Suppressor macrophage treated with lipopolysaccharide for 4 hours (primary cell): Measurements from ENCODE around the gene DBN1.

ENCODE experiments used
- DNase-seq: peaks from one replicate; pipeline ENCODE4 v3.0.0-alpha.2; 2020

The DBN1 gene

DNA sequence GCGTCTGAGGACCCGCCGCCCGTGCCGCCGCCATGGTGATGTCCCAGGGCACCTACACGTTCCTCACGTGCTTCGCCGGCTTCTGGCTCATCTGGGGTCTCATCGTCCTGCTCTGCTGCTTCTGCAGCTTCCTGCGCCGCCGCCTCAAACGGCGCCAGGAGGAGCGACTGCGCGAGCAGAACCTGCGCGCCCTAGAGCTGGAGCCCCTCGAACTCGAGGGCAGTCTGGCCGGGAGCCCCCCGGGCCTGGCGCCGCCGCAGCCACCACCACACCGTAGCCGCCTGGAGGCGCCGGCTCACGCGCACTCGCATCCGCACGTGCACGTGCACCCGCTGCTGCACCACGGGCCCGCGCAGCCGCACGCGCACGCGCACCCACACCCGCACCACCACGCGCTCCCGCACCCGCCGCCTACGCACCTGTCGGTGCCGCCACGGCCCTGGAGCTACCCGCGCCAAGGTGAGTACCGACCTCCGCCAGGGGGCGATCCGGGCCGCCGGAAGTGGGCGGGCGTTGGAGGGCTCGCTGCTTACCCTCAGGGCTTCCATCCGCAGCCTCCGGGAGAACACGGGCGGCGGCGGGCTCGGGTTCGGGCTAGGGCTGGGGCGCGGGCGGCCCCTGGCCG is 18.3 kb downstream of the DBN1 start:
- peak; percentile 42 for DNase-seq

DNA sequence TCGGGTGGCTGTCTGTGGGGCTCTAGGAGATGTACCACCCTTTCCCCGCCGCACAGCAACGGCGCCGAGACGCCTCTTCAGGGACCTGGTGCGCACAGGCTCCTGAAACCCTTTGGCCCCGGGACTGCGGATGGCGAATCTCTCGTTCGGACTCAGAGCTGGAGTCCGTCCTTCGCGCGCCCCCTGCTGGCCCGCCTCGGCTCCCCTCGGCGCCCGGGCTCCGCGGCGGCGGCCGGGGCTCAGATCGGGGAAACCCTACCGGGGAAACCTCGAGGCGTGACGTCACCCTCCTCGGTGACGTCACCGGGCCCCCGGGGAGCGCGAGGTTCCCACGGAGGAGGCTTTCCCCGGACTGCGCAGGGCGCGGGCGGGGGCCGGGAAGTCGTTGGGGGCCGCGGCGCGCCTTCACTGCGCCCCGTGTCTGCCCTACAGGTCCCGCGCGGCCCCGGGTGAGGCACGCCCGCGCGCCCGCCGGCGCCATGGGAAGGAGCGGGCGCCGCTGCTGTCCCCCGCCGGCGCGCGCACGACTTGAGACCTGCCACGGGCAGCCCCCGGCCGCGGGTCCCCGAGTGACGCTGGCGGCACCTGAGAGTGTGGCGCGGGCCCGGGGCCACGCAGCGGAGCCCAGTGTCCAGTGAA is 18.9 kb downstream of the DBN1 start:
- DNase-seq: peak; percentile 97

DNA sequence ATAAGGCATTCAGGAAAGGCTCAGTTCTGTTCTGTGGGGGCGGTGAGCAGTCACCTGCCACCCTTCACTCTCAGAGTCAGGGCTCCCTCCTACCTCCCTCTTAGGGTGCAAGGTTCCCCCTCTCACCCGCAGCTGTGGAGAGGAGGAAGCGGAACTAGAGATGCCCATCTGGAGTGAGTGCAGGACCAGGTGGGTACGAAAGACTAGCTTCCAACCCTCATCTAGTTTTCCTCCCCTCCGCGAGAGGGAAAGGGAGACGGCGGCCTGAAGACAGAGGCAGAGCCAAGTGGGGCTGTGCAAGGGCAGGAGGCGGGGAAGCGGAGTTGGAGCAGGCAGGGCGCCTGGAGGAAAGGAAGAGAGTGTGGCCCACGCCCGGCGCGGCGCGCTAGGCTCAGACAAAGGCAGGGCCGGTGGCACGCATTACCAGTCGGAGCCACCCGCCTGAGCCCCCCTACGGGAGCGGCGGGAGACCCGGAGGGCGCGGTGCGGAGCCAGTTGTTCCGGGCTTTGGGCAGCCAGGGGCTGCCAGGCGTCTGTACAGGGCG is 19.5 kb downstream of the DBN1 start:
- no peak for DNase-seq

DNA sequence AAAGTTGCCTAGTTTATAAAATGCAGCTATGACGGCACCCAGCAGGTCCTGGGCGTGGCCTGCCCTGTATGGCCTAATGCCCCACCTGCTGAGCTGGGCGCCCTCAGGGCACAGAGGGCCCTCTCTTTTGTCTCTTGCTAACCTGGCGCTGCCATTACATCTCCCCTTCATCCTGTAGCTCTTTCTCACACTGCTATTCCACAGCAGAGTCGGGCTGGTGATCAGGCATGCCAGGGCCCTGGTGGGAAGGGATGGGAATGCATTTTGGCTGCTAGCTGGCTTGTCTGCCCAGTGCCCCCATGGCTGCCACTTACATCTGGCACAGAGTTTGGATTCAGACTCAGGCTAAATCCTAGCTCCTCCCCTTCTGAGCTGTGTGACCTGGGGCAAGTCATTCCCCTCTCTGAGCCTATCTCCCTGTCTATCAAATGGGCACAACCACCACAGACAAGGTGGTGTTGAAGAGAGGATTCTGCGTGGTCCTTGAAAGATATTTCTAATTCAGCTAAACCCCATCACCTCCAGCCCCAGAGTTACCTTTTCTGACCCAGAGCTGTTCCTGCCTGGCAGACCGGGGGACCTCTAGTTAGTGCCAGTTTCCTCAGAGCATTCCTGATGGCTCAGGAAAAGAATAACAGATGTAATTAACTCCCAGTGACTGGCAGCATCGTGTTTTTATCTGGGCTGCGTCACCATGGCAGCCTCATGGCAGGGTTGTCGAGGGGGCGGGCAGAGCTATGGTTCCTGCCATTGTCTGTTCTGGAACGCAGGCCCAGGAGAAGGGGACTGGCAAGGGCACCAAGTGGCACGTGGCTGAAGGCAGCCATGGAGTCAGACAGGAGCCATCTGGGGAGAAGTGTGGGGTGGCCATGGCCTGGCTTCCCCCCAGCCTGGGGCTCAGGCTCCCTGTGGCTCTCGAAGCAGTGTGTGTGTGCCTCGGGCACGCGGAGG is 20.5 kb downstream of the DBN1 start:
- DNase-seq: no peak

DNA sequence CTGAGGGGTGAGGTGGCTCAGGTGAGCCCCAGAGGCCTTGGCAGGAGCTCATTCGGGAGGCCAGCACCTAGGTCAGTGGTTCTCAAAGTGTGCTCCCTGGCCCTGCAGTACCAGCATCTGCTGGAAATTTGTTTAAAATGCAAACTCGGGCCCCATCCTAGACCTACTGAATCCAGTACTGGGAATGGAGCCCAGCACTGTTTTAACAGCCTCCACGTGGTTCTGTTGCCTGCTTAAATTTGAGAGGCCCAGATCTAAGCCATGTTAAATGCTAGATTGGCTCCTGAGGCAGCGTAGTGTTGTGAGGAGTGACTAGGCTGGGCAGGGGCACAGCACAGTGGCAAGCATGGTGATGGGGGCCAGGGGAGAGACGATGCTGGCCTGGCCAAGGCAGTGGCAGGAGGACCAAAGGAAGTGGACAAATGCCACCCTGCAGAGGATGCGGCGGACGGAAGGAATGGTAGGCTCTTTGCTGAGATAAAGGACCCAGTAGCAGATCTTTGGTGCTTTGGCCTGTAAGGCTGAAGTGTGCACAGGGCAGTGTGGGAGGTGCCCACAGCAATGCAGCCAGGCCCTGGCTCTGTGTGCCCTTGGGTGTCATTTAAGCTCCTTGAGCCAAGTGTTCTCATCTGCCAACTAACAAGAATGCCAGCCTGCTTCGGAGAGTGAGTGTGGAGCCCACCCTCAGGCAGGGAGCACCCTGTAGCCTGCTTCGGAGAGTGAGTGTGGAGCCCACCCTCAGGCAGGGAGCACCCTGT is 22.6 kb downstream of the DBN1 start:
- no peak for DNase-seq

DNA sequence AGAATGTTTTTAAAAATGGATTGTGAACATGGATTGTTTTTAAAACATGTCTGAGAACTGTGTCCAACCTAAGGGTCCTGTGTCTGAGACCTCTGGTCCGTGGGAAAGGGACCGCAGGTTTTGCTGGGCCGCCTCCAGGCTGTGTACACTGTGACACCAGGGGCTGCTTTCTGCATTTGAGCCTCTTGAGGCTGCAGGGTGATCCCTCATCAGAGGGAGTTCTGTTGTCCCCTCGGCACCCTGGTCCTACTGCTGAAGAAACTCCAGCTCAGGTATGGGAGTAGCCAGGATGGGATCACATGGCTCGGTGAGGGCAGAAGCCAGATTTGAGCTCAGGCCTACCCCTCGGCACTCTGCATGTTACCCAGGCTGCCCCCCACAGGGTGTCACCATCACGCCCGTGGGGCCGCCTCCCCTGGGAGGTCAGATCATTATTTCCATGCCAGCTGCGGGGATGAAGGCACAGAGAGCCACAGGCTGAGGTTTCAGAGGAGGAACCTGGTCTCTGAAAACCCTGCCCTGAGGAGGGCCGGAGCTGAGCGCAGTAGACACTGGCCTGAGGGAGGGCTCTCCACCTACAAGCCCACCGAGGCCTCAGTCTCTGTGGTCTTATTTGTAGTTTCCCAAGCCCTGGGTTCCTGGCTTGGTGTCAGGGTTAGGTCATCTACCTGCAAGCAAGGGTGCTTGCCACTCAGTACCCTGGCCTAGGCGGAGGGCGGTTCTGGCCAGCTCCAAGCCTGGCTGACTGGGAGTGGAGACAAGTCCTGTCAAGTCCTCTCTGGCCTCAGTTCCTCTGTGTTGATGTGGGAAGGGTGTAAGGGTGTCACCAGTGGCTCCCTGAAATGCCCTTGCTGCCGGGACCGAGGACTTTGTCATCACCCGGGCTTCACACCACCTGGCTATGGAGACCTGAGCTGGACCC is 24.0 kb downstream of the DBN1 start:
- DNase-seq: no peak

DNA sequence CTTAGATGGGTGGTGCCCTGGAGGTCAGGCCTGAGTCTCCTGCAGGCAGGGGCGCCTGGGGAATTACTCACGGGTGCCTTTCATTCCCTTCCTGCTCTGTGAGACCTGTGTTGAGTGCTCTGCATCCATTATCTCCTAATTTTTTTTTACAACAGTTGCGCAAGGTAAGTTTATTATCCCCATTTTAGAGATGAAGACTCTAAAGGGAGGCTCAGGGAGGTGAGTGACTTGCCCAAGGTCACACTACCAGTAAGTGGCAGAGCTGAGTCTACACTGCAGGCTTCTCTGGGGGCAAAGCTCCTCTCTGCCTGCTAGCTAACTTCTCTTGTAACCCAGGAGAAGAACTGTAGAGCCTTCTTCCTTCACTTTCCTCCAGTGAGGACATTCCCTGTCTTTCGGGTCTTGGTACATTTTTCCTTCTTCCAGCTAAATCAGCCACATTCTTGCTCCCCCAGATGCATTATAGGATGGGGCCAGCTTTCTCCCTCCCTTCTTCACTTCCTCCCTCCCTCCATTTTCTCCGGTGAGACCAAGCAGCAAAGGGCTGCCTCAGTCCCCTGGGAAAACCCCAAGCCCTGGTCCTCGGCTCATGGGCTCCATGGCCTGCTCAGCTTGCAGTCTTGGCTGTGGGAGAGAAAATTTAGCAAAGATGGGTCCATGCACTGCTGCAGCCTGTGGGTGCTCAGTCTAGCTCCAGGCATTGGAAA is 25.0 kb downstream of the DBN1 start:
- no peak for DNase-seq

DNA sequence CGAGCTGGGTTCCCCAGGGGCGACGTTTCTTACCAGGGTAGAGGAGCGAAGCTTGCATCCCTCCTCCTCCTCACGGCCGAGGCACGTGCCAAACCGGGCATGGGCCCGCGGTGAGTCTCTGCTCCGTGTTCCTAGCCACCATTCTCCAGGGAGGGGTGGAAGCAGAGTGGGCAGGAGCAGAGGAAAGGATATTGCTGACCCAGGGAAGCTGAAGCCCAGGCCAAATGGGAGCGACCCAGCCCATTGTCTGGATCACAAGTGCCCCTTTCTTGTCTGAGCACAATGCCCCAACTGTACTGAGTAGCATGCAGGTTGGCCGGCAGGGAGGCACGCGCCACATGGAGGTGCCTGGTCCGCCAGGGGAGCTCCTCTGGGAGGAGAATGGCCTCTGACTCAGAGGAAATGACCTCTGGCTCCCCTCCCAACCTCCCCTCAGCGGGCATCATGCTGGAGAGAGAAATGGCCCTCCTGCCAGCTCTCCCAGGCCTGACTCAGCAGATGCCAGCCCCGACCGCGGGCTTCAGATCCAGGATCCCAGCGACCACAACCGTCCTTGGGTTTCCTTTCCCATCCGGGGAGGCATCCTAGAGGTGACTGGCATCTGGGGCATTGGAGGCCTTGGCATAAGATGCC is 25.7 kb downstream of the DBN1 start:
- DNase-seq: peak; percentile 51

DNA sequence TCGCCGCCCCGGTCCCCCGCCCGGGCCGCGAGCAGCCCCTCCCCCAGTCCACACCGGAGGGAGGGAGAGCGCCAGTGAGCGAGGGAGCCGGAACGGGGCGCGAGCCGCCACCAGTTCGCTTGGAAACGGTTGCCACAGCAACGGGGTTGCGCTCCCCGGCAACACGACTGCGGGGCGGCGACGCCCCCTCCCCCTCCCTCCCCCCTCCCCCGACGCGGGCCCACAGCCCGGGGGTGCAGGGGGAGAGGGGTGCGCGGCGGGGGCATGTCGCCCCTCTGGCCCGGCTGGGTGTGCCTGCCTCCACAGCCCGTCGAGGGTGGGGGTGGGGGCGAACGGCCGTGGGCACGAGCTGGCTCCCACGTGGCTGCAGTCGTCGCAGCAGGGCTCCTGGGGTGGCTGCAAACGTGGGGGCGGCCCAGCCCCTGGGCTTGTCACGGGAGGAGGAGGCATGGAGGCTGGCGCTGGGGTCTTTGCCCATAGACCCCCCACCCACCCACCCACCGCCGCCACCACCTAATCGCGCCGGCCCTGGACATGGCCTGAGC is 26.3 kb downstream of the DBN1 start:
- no peak for DNase-seq

DNA sequence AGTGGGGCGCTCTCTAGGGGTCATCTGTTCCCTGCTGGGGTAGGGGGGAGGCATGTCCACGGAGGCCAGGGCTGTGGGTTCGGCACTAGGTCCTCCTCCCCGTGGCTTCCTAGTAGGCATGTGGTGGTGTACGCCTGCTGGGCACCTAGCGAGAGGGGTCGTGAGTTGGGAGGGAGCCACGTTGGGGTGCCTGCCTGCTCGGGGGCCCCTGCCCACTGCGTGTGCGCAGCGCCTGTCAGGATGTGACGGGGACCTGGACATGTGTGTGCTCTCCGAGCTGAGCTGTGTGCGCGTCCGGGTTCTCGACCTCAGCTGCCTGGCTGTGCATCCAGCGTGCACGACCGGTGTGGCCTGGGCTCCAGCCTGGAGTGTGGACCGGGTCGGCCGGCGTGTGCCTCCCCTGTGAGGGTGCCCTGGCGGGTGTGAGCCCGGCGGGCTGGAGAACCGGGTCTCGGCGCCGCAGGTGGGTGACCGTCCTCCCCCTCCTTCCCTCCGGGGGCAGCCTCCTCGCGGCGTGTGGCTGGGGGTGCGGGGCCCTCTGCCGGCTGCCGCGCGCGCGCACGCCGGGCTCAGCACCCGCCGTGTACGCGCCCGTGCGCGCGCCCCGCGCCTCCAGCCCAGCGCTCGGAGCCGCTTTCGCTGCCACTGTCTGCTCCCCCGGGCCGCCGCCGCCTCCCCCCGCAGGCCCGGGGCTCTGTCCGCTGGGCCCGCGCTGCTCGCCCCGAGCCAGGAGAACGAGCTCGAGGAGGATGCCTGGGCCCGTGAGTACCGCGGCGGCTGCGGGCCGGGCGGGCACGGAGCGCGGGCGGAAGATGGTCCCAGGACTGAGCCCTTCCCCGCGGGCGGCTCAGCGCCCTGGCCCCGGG is 27.0 kb downstream of the DBN1 start, which contains the start of gene PRR7:
Gene PRR7 (plus strand): TSS at position 615 of the 866 bp plus-strand sequence. CDS start 8,254 bp downstream, outside the sequence.
- peak; percentile 48 for DNase-seq

DNA sequence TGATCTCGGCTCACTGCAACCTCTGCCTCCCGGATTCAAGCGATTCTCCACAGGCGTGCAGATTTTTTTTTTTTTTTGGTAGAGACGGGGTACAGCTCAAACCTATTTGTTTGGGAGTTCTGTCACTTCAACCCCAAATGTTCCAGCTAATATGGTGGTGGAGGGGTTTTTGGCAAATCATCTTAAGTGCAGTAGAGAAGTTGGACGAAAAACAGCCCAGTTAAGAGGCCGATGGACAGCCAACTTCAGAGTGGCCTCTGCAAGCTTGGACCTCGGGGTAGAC is 27.6 kb downstream of the DBN1 start:
- DNase-seq: no peak

DNA sequence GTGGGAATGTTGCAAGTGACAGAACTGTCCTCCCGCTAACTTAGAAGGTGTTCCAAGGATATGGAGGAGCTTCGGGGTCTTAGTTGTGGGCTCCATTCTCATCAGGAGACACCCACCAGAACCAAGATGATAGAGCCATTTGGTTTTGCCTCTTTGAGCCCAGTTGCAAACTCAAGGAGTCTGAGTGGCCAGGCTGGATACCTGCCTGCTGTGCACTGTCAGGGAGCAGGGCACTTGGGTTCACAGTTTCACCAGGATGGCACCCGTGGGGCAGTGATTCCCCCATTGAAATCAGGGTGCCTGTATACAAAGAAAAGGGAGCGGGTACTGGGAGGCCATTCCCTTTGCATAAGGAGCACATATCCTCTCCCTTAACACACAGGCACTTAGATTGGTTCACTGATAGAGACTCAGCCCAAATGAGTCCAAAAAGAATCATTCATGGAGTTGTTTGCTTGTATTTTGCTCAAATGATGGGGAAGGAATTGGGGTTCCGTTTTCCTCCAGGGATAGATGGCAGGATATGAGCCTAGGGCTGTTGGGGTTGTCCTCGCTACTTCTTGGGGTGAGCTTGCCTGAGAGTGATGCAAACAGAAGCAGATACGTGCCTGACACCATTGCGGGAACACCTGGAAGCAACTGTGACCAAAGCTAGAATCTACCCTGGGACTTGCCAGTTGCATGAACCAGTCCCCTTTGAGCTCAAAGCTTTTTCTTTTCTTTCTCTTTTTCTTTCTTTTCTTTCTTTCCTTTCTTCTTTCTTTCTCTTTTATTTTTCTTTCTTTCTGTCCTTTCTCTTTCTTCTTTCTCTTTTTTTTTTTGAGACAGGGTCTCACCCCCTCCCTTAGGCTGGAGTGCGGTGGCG is 28.1 kb downstream of the DBN1 start:
- no peak for DNase-seq

DNA sequence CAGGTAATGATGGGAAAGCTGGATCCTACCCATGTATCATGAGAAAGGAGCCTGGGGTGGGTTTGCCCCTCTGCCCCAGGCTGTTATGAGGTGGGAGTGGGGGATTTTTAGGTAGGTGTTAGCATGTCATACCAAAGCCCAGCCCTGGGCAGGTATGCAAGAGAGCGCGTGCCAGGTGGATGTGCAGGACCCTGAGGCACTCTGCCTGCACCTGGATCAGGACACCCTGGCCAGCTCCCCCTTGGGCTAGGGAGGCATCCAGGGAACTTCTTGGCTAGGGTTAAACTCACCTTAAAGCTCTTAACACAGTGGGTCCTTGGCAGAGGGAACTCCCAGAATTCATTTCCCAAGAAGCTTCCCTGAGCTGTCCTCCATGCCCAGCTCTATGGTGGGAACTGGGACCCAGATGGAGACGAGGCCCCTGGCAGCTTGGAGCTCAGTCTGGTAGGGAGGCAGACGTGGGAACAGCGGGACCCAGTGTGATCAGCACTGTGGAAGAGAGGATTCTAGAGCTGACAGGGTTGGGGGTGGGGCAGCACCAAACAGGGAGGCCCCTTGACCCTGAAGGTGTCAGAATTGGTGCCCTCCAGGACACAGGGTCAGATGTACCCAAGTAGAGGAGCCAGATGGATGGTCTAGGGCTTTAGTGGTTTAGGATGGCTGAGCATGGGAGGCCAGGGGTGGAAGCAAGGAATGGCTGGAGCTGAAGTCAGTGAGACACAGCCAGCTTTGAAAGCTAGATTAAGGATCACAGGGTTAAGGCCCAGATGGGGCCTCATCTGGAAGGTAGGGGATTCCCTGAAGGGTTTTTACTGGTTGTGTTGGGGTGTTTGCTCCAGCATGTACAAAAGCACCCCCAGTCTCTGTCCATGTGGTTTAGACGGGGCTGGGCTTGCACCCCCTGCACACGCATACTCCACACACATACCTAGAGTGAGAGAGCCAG is 29.1 kb downstream of the DBN1 start:
- no peak for DNase-seq

DNA sequence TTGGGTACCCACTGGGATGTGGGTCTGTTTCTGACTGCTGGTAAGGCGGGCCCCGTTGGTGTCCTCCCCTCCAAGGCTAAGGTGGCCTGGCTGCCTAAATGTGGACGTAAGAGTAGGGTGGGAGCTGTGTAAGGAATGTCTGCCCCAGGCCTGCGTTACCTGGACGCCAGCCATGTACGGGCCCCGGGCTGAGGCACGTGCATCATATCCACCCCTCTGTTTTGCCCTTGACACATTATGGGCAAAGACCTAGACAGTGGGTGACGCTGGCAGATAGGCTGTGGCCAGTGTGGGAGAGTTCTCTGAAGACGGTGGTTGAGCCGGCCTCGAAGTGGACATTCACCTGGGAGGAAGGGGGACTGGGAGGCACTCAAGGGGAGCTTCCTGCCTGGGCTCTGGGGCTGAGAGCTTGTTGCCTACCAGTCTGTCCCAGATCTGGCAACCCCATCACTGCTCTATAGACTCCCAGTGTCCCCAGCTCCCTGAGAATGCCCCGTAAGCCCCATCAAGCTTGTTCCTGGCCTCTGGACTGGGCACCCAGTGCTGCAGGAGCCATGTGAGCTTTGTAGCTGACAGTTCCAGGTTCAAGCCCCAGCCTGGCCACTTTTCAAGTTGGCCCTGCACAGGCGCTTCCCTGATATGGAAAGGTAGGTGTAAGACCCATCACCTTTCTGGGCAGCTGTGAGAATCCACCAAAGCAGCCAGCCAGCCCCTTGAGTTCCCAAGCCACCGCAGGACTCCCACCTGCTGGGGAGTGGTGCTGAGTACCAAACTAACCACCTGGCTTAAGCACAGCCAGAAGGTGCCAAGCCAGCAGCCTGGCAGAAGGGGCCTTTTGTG is 30.1 kb downstream of the DBN1 start:
- DNase-seq: no peak

DNA sequence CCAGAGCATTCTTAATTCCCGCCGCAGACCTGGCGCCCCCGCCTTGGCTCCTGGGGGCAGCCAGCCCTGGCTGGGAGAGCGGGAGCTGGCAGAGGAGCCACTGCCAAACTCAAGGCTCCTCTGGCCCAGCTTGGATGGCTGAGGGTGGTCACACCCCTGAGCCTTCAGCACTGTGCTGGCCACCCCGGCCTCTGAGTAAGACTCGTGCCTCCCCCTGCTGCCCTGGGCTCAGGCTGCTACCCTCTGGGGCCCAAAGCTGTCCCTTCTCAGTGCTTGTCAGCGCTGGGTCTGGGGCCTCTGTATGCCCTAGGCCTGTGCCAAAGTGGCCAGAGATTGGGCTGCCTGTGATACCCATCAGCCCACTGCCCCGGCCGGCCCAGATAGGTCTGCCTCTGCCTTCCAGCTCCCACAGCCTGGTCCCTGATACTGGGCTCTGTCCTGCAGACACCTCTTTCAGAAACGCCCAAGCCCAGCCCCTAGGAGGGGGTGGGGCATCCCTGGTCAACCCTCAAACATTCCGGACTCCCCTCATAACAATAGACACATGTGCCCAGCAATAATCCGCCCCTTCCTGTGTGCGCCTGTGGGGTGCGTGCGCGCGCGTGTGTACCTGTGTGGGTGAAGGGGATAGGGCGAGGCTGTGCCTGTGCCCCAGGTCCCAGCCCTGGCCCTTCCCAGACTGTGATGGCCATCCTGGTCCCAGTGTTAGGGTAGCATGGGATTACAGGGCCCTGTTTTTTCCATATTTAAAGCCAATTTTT is 31.2 kb downstream of the DBN1 start:
- DNase-seq: no peak
